SK-N-SH (cell line): ENCODE data around the gene PPP2R2B. TPM values are rescaled to one million over a fixed set of nuclear protein-coding genes. Genes with fewer than 3 reads are reported as not detected.
A peak's percentile ranks its signal among the peaks of the same experiment; 100 is the strongest.

Source experiments
- CTCF ChIA-PET: fragments of 300-600, 350-600 bp; formaldehyde crosslinking; extraction: SDS; loops from one replicate; lab custom pipeline; 2021; lab: Yijun Ruan, JAX
- POLR2A ChIA-PET: fragments of 350-600 bp; sonication (Branson Sonifier 250); formaldehyde crosslinking; extraction: SDS; loops from one replicate; lab custom pipeline; 2020; ENCODE audit warnings: antibody characterized with exemption, inconsistent platforms; lab: Yijun Ruan, JAX
- DNase-seq: peaks from one replicate; pipeline ENCODE4 v3.0.0; 2012
- H2AFZ ChIP-seq: fragments of 200-600 bp; sonication (generic); 2 replicates; pipeline ENCODE4 v1.8.1; 2016; ENCODE audit warnings: antibody characterized with exemption, mild to moderate bottlenecking, low read depth
- H3F3A ChIP-seq: fragments of 200-600 bp; sonication (generic); replicated peaks from 2 replicates; pipeline ENCODE3; 2016; ENCODE audit warnings: antibody characterized with exemption, mild to moderate bottlenecking; ENCODE audit not compliant: insufficient read depth
- H3K27ac ChIP-seq, 2 experiments: fragments of 200-500 bp in 1 of 2; fragments of 200-600 bp in 1 of 2; sonication (Bioruptor generic) in 1 of 2; sonication (generic), shearing (Covaris generic) in 1 of 2; 2 replicates each; pipeline versions ENCODE4 v1.5.1 to v1.6.1; 2014 to 2016; ENCODE audit warnings: low read depth in 2 of 2, inconsistent platforms in 1 of 2, low read length in 1 of 2, mild to moderate bottlenecking in 1 of 2, mixed read lengths in 1 of 2
- H3K27me3 ChIP-seq: fragments of 200-600 bp; sonication (generic), shearing (Covaris generic); 2 replicates; pipeline ENCODE4 v1.6.1; 2016; ENCODE audit warnings: mixed run types; ENCODE audit not compliant: insufficient read depth
- H3K36me3 ChIP-seq, 2 experiments: fragments of 200-500 bp in 1 of 2; fragments of 200-600 bp in 1 of 2; sonication (Bioruptor generic) in 1 of 2; sonication (generic) in 1 of 2; replicated peaks in 1 of 2; 2 replicates each; pipeline versions ENCODE3 to v1.5.1; 2014 to 2016; ENCODE audit warnings: low read length in 1 of 2, mild to moderate bottlenecking in 1 of 2; ENCODE audit not compliant: insufficient read depth in 2 of 2, control insufficient read depth in 1 of 2
- H3K4me1 ChIP-seq, 2 experiments: fragments of 200-500 bp in 1 of 2; fragments of 200-600 bp in 1 of 2; sonication (Bioruptor generic) in 1 of 2; sonication (generic), shearing (Covaris generic) in 1 of 2; 2 replicates each; pipeline versions ENCODE4 v1.5.1 to v1.6.1; 2014 to 2016; ENCODE audit warnings: low read depth in 1 of 2, low read length in 1 of 2, mixed run types in 1 of 2; ENCODE audit not compliant: insufficient read depth in 2 of 2, control insufficient read depth in 1 of 2
- H3K4me2 ChIP-seq: fragments of 200-600 bp; sonication (generic), shearing (Covaris generic); 2 replicates; pipeline ENCODE4 v1.6.1; 2017; ENCODE audit warnings: mixed run types
- H3K4me3 ChIP-seq, 2 experiments: fragments of 200-500 bp in 1 of 2; fragments of 200-600 bp in 1 of 2; sonication (Bioruptor generic) in 1 of 2; sonication (generic), shearing (Covaris generic) in 1 of 2; 2 replicates each; pipeline versions ENCODE4 v1.5.1 to v1.8.1; 2014 to 2016; ENCODE audit warnings: low read depth in 2 of 2, inconsistent platforms in 1 of 2, low read length in 1 of 2, mild to moderate bottlenecking in 1 of 2, mixed read lengths in 1 of 2, moderate library complexity in 1 of 2
- H3K79me2 ChIP-seq: fragments of 200-600 bp; sonication (generic); 2 replicates; pipeline ENCODE4 v1.8.1; 2017; ENCODE audit warnings: mild to moderate bottlenecking; ENCODE audit not compliant: insufficient read depth
- H3K9ac ChIP-seq: fragments of 200-600 bp; sonication (generic); 2 replicates; pipeline ENCODE4 v1.6.1; 2017; ENCODE audit warnings: mixed run types
- H3K9me2 ChIP-seq: fragments of 200-600 bp; sonication (generic); 2 replicates; pipeline ENCODE4 v1.6.1; 2017; ENCODE audit warnings: mixed run types
- H3K9me3 ChIP-seq: fragments of 200-600 bp; sonication (generic); 2 replicates; pipeline ENCODE4 v1.6.1; 2017; ENCODE audit warnings: mixed run types, mild to moderate bottlenecking, moderate library complexity
- H4K20me1 ChIP-seq: fragments of 200-600 bp; sonication (generic); 2 replicates; pipeline ENCODE4 v1.6.1; 2017; ENCODE audit warnings: mild to moderate bottlenecking, mixed run types; ENCODE audit not compliant: insufficient read depth
- EP300 ChIP-seq, 2 experiments: IDR thresholded peaks; 2 replicates each; pipeline versions ENCODE4 v1.4.0 to v1.6.1; 2012; ENCODE audit warnings: borderline replicate concordance in 1 of 2, low read depth in 1 of 2, low read length in 1 of 2
- FOSL2 ChIP-seq: IDR thresholded peaks from 2 replicates; pipeline ENCODE4 v1.4.0; 2012; ENCODE audit warnings: low read depth, mild to moderate bottlenecking, moderate library complexity, borderline replicate concordance
- FOXJ3 ChIP-seq: sonication (generic); formaldehyde crosslinking; IDR thresholded peaks from 2 replicates; pipeline ENCODE4 v1.5.1; 2020; ENCODE audit warnings: mild to moderate bottlenecking, missing genetic modification reagents
- GATA2 ChIP-seq: sonication (generic); formaldehyde crosslinking; IDR thresholded peaks from 2 replicates; pipeline ENCODE4 v1.5.0; 2020; ENCODE audit warnings: mild to moderate bottlenecking, missing genetic modification reagents
- JUND ChIP-seq: IDR thresholded peaks from 2 replicates; pipeline ENCODE4 v1.4.0; 2012
- MEF2A ChIP-seq: IDR thresholded peaks from 2 replicates; pipeline ENCODE4 v1.4.0; 2012; ENCODE audit warnings: low read depth, borderline replicate concordance
- NRF1 ChIP-seq: IDR thresholded peaks from 2 replicates; pipeline ENCODE4 v1.6.1; 2012; ENCODE audit warnings: low read depth, mild to moderate bottlenecking, low read length
- PBX3 ChIP-seq: IDR thresholded peaks from 2 replicates; pipeline ENCODE4; 2012
- RCOR1 ChIP-seq: fragments of 150-350 bp; IDR thresholded peaks from 2 replicates; pipeline ENCODE4 v1.6.1; 2017; ENCODE audit warnings: antibody characterized with exemption, low read length
- REST ChIP-seq: IDR thresholded peaks from 2 replicates; pipeline ENCODE4 v1.6.1; 2012; ENCODE audit warnings: mild to moderate bottlenecking, low read depth, low read length, moderate library complexity
- RFX5 ChIP-seq: IDR thresholded peaks from 2 replicates; pipeline ENCODE4 v1.6.1; 2012; ENCODE audit warnings: mild to moderate bottlenecking, improper control_type of control experiment, low read length
- SMC3 ChIP-seq: IDR thresholded peaks from 2 replicates; pipeline ENCODE4 v1.6.1; 2012; ENCODE audit warnings: low read depth, low read length, improper control_type of control experiment
- TAF1 ChIP-seq: IDR thresholded peaks from 2 replicates; pipeline ENCODE4 v1.6.1; 2012; ENCODE audit warnings: low read depth, mild to moderate bottlenecking, low read length, moderate library complexity, borderline replicate concordance
- TCF12 ChIP-seq: IDR thresholded peaks from 2 replicates; pipeline ENCODE4 v1.4.0; 2012
- USF1 ChIP-seq: IDR thresholded peaks from 2 replicates; pipeline ENCODE4 v1.4.0; 2012; ENCODE audit warnings: low read depth, borderline replicate concordance
- YY1 ChIP-seq: IDR thresholded peaks from 2 replicates; pipeline ENCODE4 v1.4.0; 2012; ENCODE audit warnings: low read depth, mild to moderate bottlenecking
- ZBTB33 ChIP-seq: IDR thresholded peaks from 2 replicates; pipeline ENCODE4 v1.4.0; 2012; ENCODE audit warnings: low read depth, borderline replicate concordance
- WGBS: methylation state at CpG from one replicate; pipeline ENCODE4 v1.1.6; 2017; ENCODE audit warnings: low lambda C conversion rate; 5-methylcytosine and 5-hydroxymethylcytosine counted together
- polyA plus RNA-seq, 3 experiments: library from polyadenylated mRNA; depleted of rRNA; stranded (reverse); fragments of >200 nt; gene quantifications; 2 replicates each; pipeline ENCODE4 v1.2.3, GENCODE V29; 2012

Gene PPP2R2B
- polyA plus RNA-seq, 1 of the 3 experiments (the other 2 are of a cell fraction): 11.4 TPM

GRCh38 chr5:146734936-146735577, 143.5 kb downstream of the PPP2R2B start:
- Histone ChIP-seq H3K79me2 (no peaks in the 10 kb centered on the region), H3K9me2 (no peaks in the 10 kb centered on the region), H3K4me1 (no peaks in the 10 kb centered on the region; a peak in 1 of 4 replicates), H3K4me3 (no peak overlapping the region), H3K9me3 (peaks cover 8% of the 10 kb centered on the region; the same call in 1 of the 2 replicates), H4K20me1 (no peaks in the 10 kb centered on the region), H3K27me3 (no peaks in the 10 kb centered on the region), H3K27ac (no peak overlapping the region), H2AFZ (no peak overlapping the region), H3F3A (peaks cover 24% of the 10 kb centered on the region), H3K36me3 (peaks cover 0 to 6% of the 10 kb centered on the region in 2 experiments), H3K9ac (no peak overlapping the region), H3K4me2 (no peak overlapping the region)
- WGBS: 87% methylated on average over 5 of the region's 5 CpGs
- no peak for TF ChIP-seq EP300 (IDR thresholded peaks at IDR 0.05; ENCODE audit: borderline replicate concordance in 1 of 2, low read depth in 1 of 2, low read length in 1 of 2)
- TF ChIP-seq RFX5: no peak
- no peak for TF ChIP-seq MEF2A
- no peak for TF ChIP-seq FOSL2
- no peak for TF ChIP-seq PBX3
- TF ChIP-seq NRF1: no peak
- TF ChIP-seq YY1: no peak
- TF ChIP-seq ZBTB33: no peak
- TF ChIP-seq USF1: no peak
- no peak for TF ChIP-seq JUND
- TF ChIP-seq TCF12: no peak
- POLR2A ChIA-PET: no interaction called here
- CTCF ChIA-PET: interaction anchor here (0.8 to 1.4 kb wide), 2 partner anchors 13 to 25 kb away, joined by 3 read pairs; no protein-coding TSS in a partner anchor
- DNase-seq: no peak

GRCh38 chr5:146732962-146733361, 145.6 kb downstream of the PPP2R2B start:
- DNase-seq: no peak
- Histone ChIP-seq H3K4me2 (no peak overlapping the region), H3K4me1 (no peaks in the 10 kb centered on the region; a peak in 1 of 4 replicates), H3K36me3 (peaks cover 0 to 6% of the 10 kb centered on the region in 2 experiments), H4K20me1 (no peaks in the 10 kb centered on the region), H3K27ac (peak overlapping the region; percentile 82 to 83; a peak in 3 of 4 replicates), H3K27me3 (no peaks in the 10 kb centered on the region), H3K4me3 (no peak overlapping the region), H3K9me3 (peaks cover 19% of the 10 kb centered on the region), H2AFZ (no peak overlapping the region), H3K9ac (no peak overlapping the region), H3K79me2 (no peaks in the 10 kb centered on the region), H3F3A (peaks cover 24% of the 10 kb centered on the region), H3K9me2 (no peaks in the 10 kb centered on the region)
- CTCF ChIA-PET: interaction anchor here (1.3 to 1.4 kb wide), 2 partner anchors 12 to 13 kb away, joined by 4 read pairs; no protein-coding TSS in a partner anchor
- 88% methylated on average over 3 of the region's 3 CpGs for WGBS
- POLR2A ChIA-PET: no interaction called here
- TF ChIP-seq RFX5 (no peak), NRF1 (no peak), TAF1 (no peak), RCOR1 (no peak), GATA2 (CRISPR knock-in tag) (no peak), FOXJ3 (CRISPR knock-in tag) (no peak), SMC3 (no peak), REST (no peak)
